Measurements from ENCODE around the gene C4orf54. TPM values are rescaled to one million over a fixed set of nuclear protein-coding genes. Genes with fewer than 3 reads are reported as not detected.

Gene C4orf54
- total and polyA plus RNA-seq, 2 of the 4 experiments (the other 2 are of a cell fraction), result not detected

- no peaks in the 10 kb centered on the region for H3K36me3 ChIP-seq (ENCODE audit: control insufficient read depth, insufficient read depth, low read length)
- no peak overlapping the region for H4K5ac ChIP-seq (ENCODE audit: low read depth, low read length)
- H2BK15ac ChIP-seq (ENCODE audit: low read depth, low read length), result no peak overlapping the region
- H3K79me1 ChIP-seq (ENCODE audit: low read depth in 1 of 2, low read length in 2 of 2), result no peaks in the 10 kb centered on the region
- CTCF ChIA-PET, result no interaction called here
- H3K9me3 ChIP-seq (ENCODE audit: control insufficient read depth, insufficient read depth, low read length), result no peaks in the 10 kb centered on the region; the same call in 1 of the 2 replicates
- no peak overlapping the region for H4K91ac ChIP-seq (ENCODE audit: insufficient read depth, low read depth, low read length)
- peaks cover 1% of the 10 kb centered on the region; the same call in 1 of the 2 replicates for H3K27me3 ChIP-seq (ENCODE audit: control insufficient read depth, insufficient read depth, low read length)
- no peak overlapping the region for H2AK5ac ChIP-seq (ENCODE audit: low read depth, low read length)
- no peak overlapping the region for H3K14ac ChIP-seq (replicated peaks; ENCODE audit: low read depth, low read length)
- DNase-seq (no peak), ATAC-seq (ENCODE audit: low read depth) (no peak)
- H3K4me1 ChIP-seq (ENCODE audit: control insufficient read depth, insufficient read depth, low read length), result peaks cover 2% of the 10 kb centered on the region; the same call in 1 of the 2 replicates
- POLR2A ChIA-PET (ENCODE audit: unreplicated experiment), result no interaction called here
- H3K4me3 ChIP-seq (ENCODE audit: insufficient read depth, low read depth, low read length), result no peak overlapping the region
- no peak overlapping the region for H3K56ac ChIP-seq (ENCODE audit: extremely low read depth, insufficient read depth, low read length)
- no peak overlapping the region for H3K4ac ChIP-seq (ENCODE audit: low read depth, low read length)
- no peak overlapping the region for H2AFZ ChIP-seq (replicated peaks; ENCODE audit: low read length, poor library complexity)
- no peak for TF ChIP-seq CTCF (conservative IDR thresholded peaks at IDR 0.05; ENCODE audit: low read depth, low read length)
- no peak for TF ChIP-seq CHD1 (IDR thresholded peaks at IDR 0.05; ENCODE audit: low read depth, low read length)
- TF ChIP-seq FOS (IDR thresholded peaks at IDR 0.05; ENCODE audit: low read depth, low read length), result no peak
- H2BK20ac ChIP-seq (ENCODE audit: low read depth, low read length), result no peak overlapping the region
- in situ Hi-C loops (cut with MboI; ENCODE audit: low sequenced_read_pairs) (no loop called here), intact Hi-C loops (cut with micrococcal nuclease) (no loop called here), dilution Hi-C loops (cut with HindIII; ENCODE audit: low sequenced_read_pairs, unreplicated experiment) (no loop called here)
- H3K18ac ChIP-seq (ENCODE audit: low read depth, low read length), result no peak overlapping the region
- WGBS, 2 experiments (ENCODE audit: extremely low coverage in 2 of 2, insufficient read length in 1 of 2), result 88% methylated on average over 3 of the region's 9 CpGs; no CpG with 5 or more reads in 1 of the 2 experiments
- no peaks in the 10 kb centered on the region for H4K20me1 ChIP-seq (ENCODE audit: insufficient read depth, low read length)
- H2BK5ac ChIP-seq (ENCODE audit: low read depth, low read length, poor library complexity, severe bottlenecking), result no peak overlapping the region
- H3K27ac ChIP-seq (ENCODE audit: insufficient read depth, low read length), result no peak overlapping the region
- H3K4me2 ChIP-seq (ENCODE audit: low read depth, low read length), result no peak overlapping the region
- H2BK120ac ChIP-seq (ENCODE audit: low read depth, low read length), result no peak overlapping the region
- no peak overlapping the region for H3K9ac ChIP-seq (ENCODE audit: low read depth, low read length)
- BruUV-seq (replicated peaks), result no TSS peak
- H2AK9ac ChIP-seq (replicated peaks; ENCODE audit: low read depth, low read length, poor library complexity), result no peak overlapping the region
- H3K9me1 ChIP-seq (ENCODE audit: insufficient read depth, low read length), result no peaks in the 10 kb centered on the region
- H4K8ac ChIP-seq (ENCODE audit: low read depth in 2 of 2, low read length in 2 of 2), result no peak overlapping the region
- no peak overlapping the region for H3K23ac ChIP-seq (ENCODE audit: low read depth, low read length)
Measured at GRCh38 chr4:99653916-99654315, 3.7 kb downstream of the C4orf54 start.

All from IMR-90 (cell line).